Prostate gland (tissue), 2 donors: ENCODE measurements around the gene SSH2. TPM values are rescaled to one million over a fixed set of nuclear protein-coding genes. Genes with fewer than 3 reads are reported as not detected.

Experiments
- DNase-seq: peaks from one replicate; pipeline ENCODE4 v3.0.0-alpha.2; 2019; ENCODE audit warnings: low spot score
- H3K27ac ChIP-seq, 2 donors: fragments of 200-600 bp; sonication (generic); 2 replicates each; pipeline ENCODE4 v1.5.1; 2017 to 2019
- H3K27me3 ChIP-seq: fragments of 200-600 bp; sonication (generic); replicated peaks from 2 replicates; pipeline ENCODE4 v1.5.1; 2019; ENCODE audit not compliant: insufficient read depth
- H3K36me3 ChIP-seq, 2 donors: fragments of 200-600 bp; sonication (generic); 1 replicate in 1 of 2; 2 replicates in 1 of 2; pipeline versions ENCODE4 v1.5.1 to v1.8.1; 2017 to 2019
- H3K4me1 ChIP-seq: fragments of 200-600 bp; sonication (generic); replicated peaks from 2 replicates; pipeline ENCODE4 v1.5.1; 2019
- H3K4me3 ChIP-seq, 2 donors: fragments of 200-600 bp; sonication (generic); 2 replicates each; pipeline ENCODE4 v1.5.1; 2017 to 2019
- H3K9me3 ChIP-seq: fragments of 200-600 bp; sonication (generic); 2 replicates; pipeline ENCODE4 v1.5.1; 2017
- POLR2A ChIP-seq: fragments of 450-650 bp; IDR thresholded peaks from one replicate; pipeline ENCODE4 v1.6.1; 2016; ENCODE audit warnings: antibody characterized with exemption, mild to moderate bottlenecking
- POLR2AphosphoS5 ChIP-seq: sonication (generic); formaldehyde crosslinking; IDR thresholded peaks from one replicate; pipeline ENCODE4 v1.6.1; 2017; ENCODE audit warnings: antibody characterized with exemption
- WGBS: methylation state at CpG from one replicate; pipeline ENCODE4 v1.1.5; 2018; 5-methylcytosine and 5-hydroxymethylcytosine counted together
- intact Hi-C: fragments of 100-400 bp; cut with DNase I; formaldehyde crosslinking; loops from one replicate; pipeline ENCODE4 v1.14.2; 2022
- total RNA-seq, 2 donors: library from RNA; depleted of rRNA; stranded (reverse); fragments of >200 nt; gene quantifications; one replicate each; pipeline ENCODE4 v1.1.0, GENCODE V29; 2016
- TF ChIP-seq, protein P1 (sequence below), 4 experiments: fragments of 200-600 bp in 2 of 4; fragments of 450-650 bp in 2 of 4; sonication (generic) in 2 of 4; IDR thresholded peaks; 1 replicate in 3 of 4; 2 replicates in 1 of 4; pipeline ENCODE4 v1.5.1; 2016 to 2019; ENCODE audit warnings: antibody characterized with exemption in 4 of 4, mild to moderate bottlenecking in 2 of 4, moderate library complexity in 2 of 4

The SSH2 gene
- total RNA-seq, 2 donors from 2014 or later, result 10.1 to 27.5 TPM

DNA sequence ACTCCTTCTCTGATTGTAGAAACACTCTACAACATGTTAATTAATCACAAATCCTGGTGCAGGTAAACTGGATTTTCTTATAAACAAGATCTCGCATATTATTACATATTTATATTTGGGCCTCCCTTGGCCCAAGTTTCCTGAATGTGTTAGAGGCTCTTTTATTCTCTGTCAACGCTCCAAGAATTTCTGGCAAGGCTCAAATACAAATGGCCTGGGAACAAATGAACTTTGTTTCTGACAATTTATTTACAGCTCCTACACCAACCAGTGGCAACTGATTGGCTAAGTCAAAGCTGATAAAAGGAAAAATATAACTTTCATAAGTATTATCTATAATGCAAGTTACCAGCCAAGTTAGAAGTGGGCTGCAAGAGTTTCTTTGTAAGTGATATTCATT is 242.4 kb downstream of the SSH2 start:
- H3K27ac ChIP-seq, result no peak overlapping the region
- intact Hi-C loops, result no loop called here
- no peak for DNase-seq
- no peaks in the 10 kb centered on the region for H3K27me3 ChIP-seq
- H3K36me3 ChIP-seq, result no peaks in the 10 kb centered on the region
- H3K4me3 ChIP-seq, result no peak overlapping the region
- TF ChIP-seq POLR2A, result no peak
- no peak for TF ChIP-seq POLR2AphosphoS5
- TF ChIP-seq, protein P1, sequence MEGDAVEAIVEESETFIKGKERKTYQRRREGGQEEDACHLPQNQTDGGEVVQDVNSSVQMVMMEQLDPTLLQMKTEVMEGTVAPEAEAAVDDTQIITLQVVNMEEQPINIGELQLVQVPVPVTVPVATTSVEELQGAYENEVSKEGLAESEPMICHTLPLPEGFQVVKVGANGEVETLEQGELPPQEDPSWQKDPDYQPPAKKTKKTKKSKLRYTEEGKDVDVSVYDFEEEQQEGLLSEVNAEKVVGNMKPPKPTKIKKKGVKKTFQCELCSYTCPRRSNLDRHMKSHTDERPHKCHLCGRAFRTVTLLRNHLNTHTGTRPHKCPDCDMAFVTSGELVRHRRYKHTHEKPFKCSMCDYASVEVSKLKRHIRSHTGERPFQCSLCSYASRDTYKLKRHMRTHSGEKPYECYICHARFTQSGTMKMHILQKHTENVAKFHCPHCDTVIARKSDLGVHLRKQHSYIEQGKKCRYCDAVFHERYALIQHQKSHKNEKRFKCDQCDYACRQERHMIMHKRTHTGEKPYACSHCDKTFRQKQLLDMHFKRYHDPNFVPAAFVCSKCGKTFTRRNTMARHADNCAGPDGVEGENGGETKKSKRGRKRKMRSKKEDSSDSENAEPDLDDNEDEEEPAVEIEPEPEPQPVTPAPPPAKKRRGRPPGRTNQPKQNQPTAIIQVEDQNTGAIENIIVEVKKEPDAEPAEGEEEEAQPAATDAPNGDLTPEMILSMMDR (IDR thresholded peaks at IDR 0.05), result no peak
- H3K9me3 ChIP-seq, result no peaks in the 10 kb centered on the region
- WGBS, result 43% methylated on average over 2 of the region's 2 CpGs
- no peaks in the 10 kb centered on the region for H3K4me1 ChIP-seq

DNA sequence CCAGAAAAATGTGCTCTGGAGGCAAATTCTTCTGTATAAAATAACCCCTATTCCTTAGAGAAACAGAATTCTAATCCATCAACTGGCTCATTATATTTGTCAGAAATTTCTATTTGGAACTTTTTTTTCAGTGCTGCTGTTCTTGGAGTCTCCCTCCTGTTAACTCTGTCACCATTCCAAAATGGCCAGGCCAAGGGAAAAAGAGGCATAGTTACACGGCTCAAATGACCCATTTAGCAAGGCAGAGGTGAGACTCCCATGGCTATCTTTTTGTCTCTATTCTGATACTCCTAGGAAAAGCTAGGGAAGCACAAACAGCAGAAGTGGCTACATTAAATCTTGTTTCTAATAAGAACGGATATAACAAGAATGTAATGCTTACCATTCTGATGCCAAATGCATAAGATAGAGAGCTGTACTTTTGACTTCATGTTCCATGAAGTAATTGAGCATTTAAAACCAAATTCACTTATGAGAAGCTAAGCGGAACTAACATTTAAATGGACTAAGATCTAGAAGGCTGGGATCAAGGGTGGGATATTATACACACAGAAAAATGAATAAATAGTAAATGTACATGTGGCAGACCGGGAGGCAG is 242.9 kb downstream of the SSH2 start:
- no peaks in the 10 kb centered on the region for H3K36me3 ChIP-seq
- H3K9me3 ChIP-seq, result no peaks in the 10 kb centered on the region
- 83% methylated on average over 4 of the region's 4 CpGs for WGBS
- TF ChIP-seq, protein P1 (IDR thresholded peaks at IDR 0.05), result no peak
- TF ChIP-seq POLR2A (no peak), POLR2AphosphoS5 (no peak)
- H3K27ac ChIP-seq, result no peak overlapping the region
- intact Hi-C loops, result no loop called here
- no peaks in the 10 kb centered on the region for H3K4me1 ChIP-seq
- H3K4me3 ChIP-seq, result no peak overlapping the region
- no peak for DNase-seq
- no peaks in the 10 kb centered on the region for H3K27me3 ChIP-seq

- WGBS, result 89% methylated on average over 1 of the region's 1 CpG
- Histone ChIP-seq H3K36me3 (no peaks in the 10 kb centered on the region), H3K4me1 (no peaks in the 10 kb centered on the region)
Observed at GRCh38 chr17:29683481-29683880, 246.5 kb downstream of the SSH2 start.

GRCh38 chr17:29682987-29683386 is 247.0 kb downstream of the SSH2 start:
- TF ChIP-seq POLR2AphosphoS5, result no peak
- TF ChIP-seq, protein P1 (IDR thresholded peaks at IDR 0.05), result no peak
- TF ChIP-seq POLR2A, result no peak
- Histone ChIP-seq H3K36me3 (no peaks in the 10 kb centered on the region), H3K4me1 (peaks cover 4% of the 10 kb centered on the region), H3K27ac (no peak overlapping the region), H3K4me3 (no peak overlapping the region), H3K9me3 (no peaks in the 10 kb centered on the region), H3K27me3 (no peaks in the 10 kb centered on the region)
- 51% methylated on average over 3 of the region's 3 CpGs for WGBS
- intact Hi-C loops, result no loop called here
- DNase-seq, result no peak

More at GRCh38 chr17:29683481-29683880, 246.5 kb downstream of the SSH2 start:
- Histone ChIP-seq H3K4me3 (no peak overlapping the region), H3K9me3 (no peaks in the 10 kb centered on the region), H3K27ac (no peak overlapping the region), H3K27me3 (no peaks in the 10 kb centered on the region)
- no peak for DNase-seq
- TF ChIP-seq POLR2A (no peak), POLR2AphosphoS5 (no peak)
- TF ChIP-seq, protein P1 (IDR thresholded peaks at IDR 0.05), result no peak
- intact Hi-C loops, result no loop called here

GRCh38 chr17:29682054-29682453 is 248.0 kb downstream of the SSH2 start:
- WGBS, result 47% methylated on average over 2 of the region's 2 CpGs
- Histone ChIP-seq H3K9me3 (no peaks in the 10 kb centered on the region), H3K36me3 (no peaks in the 10 kb centered on the region), H3K27ac (peak overlapping the region in 1 of 2 donors; percentile 17), H3K4me3 (no peak overlapping the region), H3K27me3 (no peaks in the 10 kb centered on the region), H3K4me1 (peaks cover 4% of the 10 kb centered on the region)
- DNase-seq, result no peak
- intact Hi-C loops, result no loop called here
- TF ChIP-seq POLR2A (no peak), POLR2AphosphoS5 (no peak)
- TF ChIP-seq, protein P1 (IDR thresholded peaks at IDR 0.05), result no peak
